GM12878 (cell line): ENCODE measurements around the gene MANBA. TPM values are rescaled to one million over a fixed set of nuclear protein-coding genes. Genes with fewer than 3 reads are reported as not detected.
A peak's percentile ranks its signal among the peaks of the same experiment; 100 is the strongest.

ENCODE experiments used
- ATAC-seq: fragments of 200-7000 bp; cut with Tn5 transposase; 3 replicates; pipeline ENCODE4 v1.9.1; 2020; ENCODE audit warnings: mild to moderate bottlenecking, moderate library complexity
- BruUV-seq: library from RNA; stranded (reverse); fragments of 400-500 nt; replicated peaks from 2 replicates; lab custom pipeline; 2021; lab: Mats Ljungman, UMichigan
- CTCF ChIA-PET: fragments of 300-600 bp; sonication (Branson Sonifier 250); formaldehyde crosslinking; extraction: SDS; loops from one replicate; lab custom pipeline; 2021; ENCODE audit warnings: inconsistent platforms; lab: Yijun Ruan, JAX
- POLR2A ChIA-PET: fragments of 350-600 bp; formaldehyde crosslinking; extraction: SDS; loops from one replicate; lab custom pipeline; 2021; ENCODE audit warnings: inconsistent platforms; lab: Charles Lee
- RAD21 ChIA-PET: fragments of 300-600 bp; sonication (Branson Sonifier 250); formaldehyde crosslinking; loops from one replicate; lab custom pipeline; 2023; ENCODE audit warnings: antibody characterized with exemption; ENCODE audit not compliant: unreplicated experiment; lab: Charles Lee
- SMC1A ChIA-PET: fragments of 300-600 bp; sonication (Branson Sonifier 250); formaldehyde crosslinking; loops from one replicate; lab custom pipeline; 2023; ENCODE audit not compliant: unreplicated experiment, uncharacterized antibody; lab: Charles Lee
- DNase-seq: peaks from one replicate; pipeline ENCODE4 v3.0.0-alpha.2; 2011; ENCODE audit warnings: low read depth, low spot score
- FAIRE-seq: peaks from 3 replicates; lab custom pipeline; 2011; peaks lifted over from hg19 to GRCh38; lab: Jason Lieb, UNC
- H2AFZ ChIP-seq: 2 replicates; pipeline ENCODE4 v1.6.0; 2011; ENCODE audit warnings: low read depth, low read length, control low read depth; ENCODE audit not compliant: control insufficient read depth
- H3K27ac ChIP-seq: 2 replicates; pipeline ENCODE4 v1.5.1; 2011; ENCODE audit warnings: control low read depth; ENCODE audit not compliant: control insufficient read depth, insufficient read depth
- H3K27me3 ChIP-seq, 2 experiments: replicated peaks in 1 of 2; 2 replicates each; pipeline versions ENCODE4 v1.6.0 to v1.6.1; 2011; ENCODE audit warnings: low read length in 1 of 2; ENCODE audit not compliant: control insufficient read depth in 2 of 2, insufficient read depth in 2 of 2
- H3K36me3 ChIP-seq, 2 experiments: 2 replicates each; pipeline ENCODE4 v1.5.1; 2011; ENCODE audit warnings: low read length in 1 of 2; ENCODE audit not compliant: control insufficient read depth in 2 of 2, insufficient read depth in 2 of 2
- H3K4me1 ChIP-seq: 2 replicates; pipeline ENCODE4 v1.6.1; 2011; ENCODE audit warnings: mild to moderate bottlenecking, low read length, moderate library complexity, mixed read lengths; ENCODE audit not compliant: control insufficient read depth, insufficient read depth
- H3K4me2 ChIP-seq: 2 replicates; pipeline ENCODE4 v1.6.0; 2011; ENCODE audit warnings: control low read depth; ENCODE audit not compliant: control insufficient read depth, insufficient read depth
- H3K4me3 ChIP-seq: fragments of 200-600 bp; sonication (generic); 2 replicates; pipeline ENCODE4 v1.5.1; 2016
- H3K79me2 ChIP-seq: 2 replicates; pipeline ENCODE4 v1.6.0; 2011; ENCODE audit warnings: low read length; ENCODE audit not compliant: control insufficient read depth, insufficient read depth
- H3K9ac ChIP-seq: 2 replicates; pipeline ENCODE4 v1.8.0; 2011; ENCODE audit warnings: low read length, control low read depth, mixed read lengths; ENCODE audit not compliant: control insufficient read depth, insufficient read depth
- H3K9me3 ChIP-seq: replicated peaks from 3 replicates; pipeline ENCODE4 v1.5.1; 2011; ENCODE audit warnings: mild to moderate bottlenecking, low read length; ENCODE audit not compliant: control insufficient read depth, insufficient read depth
- H4K20me1 ChIP-seq: 2 replicates; pipeline ENCODE4 v1.6.0; 2011; ENCODE audit not compliant: control insufficient read depth, insufficient read depth
- JUNB ChIP-seq: IDR thresholded peaks from 2 replicates; pipeline ENCODE4 v1.6.1; 2016; ENCODE audit warnings: antibody characterized with exemption, mild to moderate bottlenecking
- NFYB ChIP-seq: IDR thresholded peaks from 2 replicates; pipeline ENCODE4 v1.6.1; 2011; ENCODE audit warnings: low read depth, mild to moderate bottlenecking, low read length, improper control_type of control experiment, moderate library complexity; ENCODE audit not compliant: insufficient read depth
- POLR2AphosphoS5 ChIP-seq: IDR thresholded peaks from 2 replicates; pipeline ENCODE4 v1.6.1; 2011; ENCODE audit warnings: mild to moderate bottlenecking, low read length, inconsistent platforms
- SKIL ChIP-seq: fragments of 450-650 bp; IDR thresholded peaks from 2 replicates; pipeline ENCODE4 v1.6.1; 2017; ENCODE audit warnings: mild to moderate bottlenecking, low read depth, inconsistent platforms; ENCODE audit not compliant: poor library complexity, severe bottlenecking
- WGBS: methylation state at CpG from one replicate; pipeline ENCODE4 v1.1.6; 2016; ENCODE audit warnings: low lambda C conversion rate; ENCODE audit not compliant: insufficient replicate concordance, insufficient coverage; ENCODE audit errors: missing lambda C conversion rate; 5-methylcytosine and 5-hydroxymethylcytosine counted together
- in situ Hi-C: fragments of 300-500 bp; cut with MboI; formaldehyde crosslinking; loops from 9 replicates; pipeline ENCODE4 v1.14.3; 2018; ENCODE audit warnings: mixed read lengths
- intact Hi-C: fragments of 100-400 bp; cut with micrococcal nuclease; formaldehyde crosslinking; loops from one replicate; pipeline ENCODE4 v1.14.2; 2022; ENCODE audit not compliant: unreplicated experiment
- polyA plus RNA-seq, 11 experiments: library from polyadenylated mRNA; depleted of rRNA in 4 of 11; unstranded in 6 of 11; stranded (reverse) in 5 of 11; fragments of >200 nt; fragmentation: Nextera tagmentation in 4 of 11; fragmentation: Illumina TruSeq in 1 of 11; extraction: Ambion mirVana in 4 of 11; extraction: Trizol in 1 of 11; gene quantifications; 1 replicate in 1 of 11; 2 replicates in 10 of 11; pipeline versions ENCODE4 v1.2.1 to v1.2.3, GENCODE V29; 2011 to 2016; ENCODE audit warnings: inconsistent platforms in 2 of 11, missing spikeins in 2 of 11, low read depth in 1 of 11
- total RNA-seq, 4 experiments: library from RNA; depleted of rRNA in 3 of 4; stranded (reverse); fragments of >200 nt in 3 of 4; fragmentation: Illumina TruSeq in 1 of 4; extraction: Trizol in 1 of 4; gene quantifications; 2 replicates each; pipeline versions ENCODE4 v1.2.1 to v1.2.3, GENCODE V29; 2013 to 2021

Gene MANBA
- total and polyA plus RNA-seq, 10 of the 15 experiments (the other 5 are each of a cell fraction or from before 2014, with no cell fraction given): 3.8 to 19.0 (median 12.5) TPM

- TF ChIP-seq SKIL (no peak), NFYB (no peak)
Observed at GRCh38 chr4:102799816-102800215, 39.0 kb upstream of the MANBA start (continued).

- in situ Hi-C loops (no loop called here), intact Hi-C loops (loop anchor here (10.0 kb wide), 1 partner anchor 170 kb away; no protein-coding TSS in a partner anchor)
- no peak overlapping the region for H3K4me3 ChIP-seq
- peaks cover 4 to 38% of the 10 kb centered on the region in 2 experiments for H3K36me3 ChIP-seq
- H2AFZ ChIP-seq: no peak overlapping the region
- FAIRE-seq (no peak), DNase-seq (no peak), ATAC-seq (no peak)
- no peaks in the 10 kb centered on the region; the same call in 1 of the 3 replicates for H3K9me3 ChIP-seq
- no peak overlapping the region for H3K4me2 ChIP-seq
- RAD21 ChIA-PET: no interaction called here
- no peaks in the 10 kb centered on the region for H4K20me1 ChIP-seq
- CTCF ChIA-PET: interaction anchor here (0.5 to 1.8 kb wide), 3 partner anchors 9 to 364 kb away, joined by 3 to 4 read pairs (median 3); no protein-coding TSS in a partner anchor
- 98% methylated on average over 2 of the region's 2 CpGs for WGBS
- no peak overlapping the region for H3K9ac ChIP-seq
- no peaks in the 10 kb centered on the region for H3K4me1 ChIP-seq
- SMC1A ChIA-PET: interaction anchor here (0.6 to 1.8 kb wide), 3 partner anchors 11 to 296 kb away, joined by 3 to 7 read pairs (median 3); no protein-coding TSS in a partner anchor
- H3K27me3 ChIP-seq: no peaks in the 10 kb centered on the region
- TF ChIP-seq POLR2AphosphoS5 (0 out of 2 replicates have a peak, but pooled peaks have one; percentile 16), JUNB (no peak)
- no peaks in the 10 kb centered on the region for H3K79me2 ChIP-seq
- no TSS peak for BruUV-seq
- H3K27ac ChIP-seq: no peak overlapping the region
- POLR2A ChIA-PET: interaction anchor here (0.9 kb wide), 1 partner anchor 21 kb away, joined by 3 read pairs; no protein-coding TSS in a partner anchor
Observed at GRCh38 chr4:102794999-102795398, 34.2 kb upstream of the MANBA start.
